ENCODE measurements around the gene RND2.

The RND2 gene

DNA sequence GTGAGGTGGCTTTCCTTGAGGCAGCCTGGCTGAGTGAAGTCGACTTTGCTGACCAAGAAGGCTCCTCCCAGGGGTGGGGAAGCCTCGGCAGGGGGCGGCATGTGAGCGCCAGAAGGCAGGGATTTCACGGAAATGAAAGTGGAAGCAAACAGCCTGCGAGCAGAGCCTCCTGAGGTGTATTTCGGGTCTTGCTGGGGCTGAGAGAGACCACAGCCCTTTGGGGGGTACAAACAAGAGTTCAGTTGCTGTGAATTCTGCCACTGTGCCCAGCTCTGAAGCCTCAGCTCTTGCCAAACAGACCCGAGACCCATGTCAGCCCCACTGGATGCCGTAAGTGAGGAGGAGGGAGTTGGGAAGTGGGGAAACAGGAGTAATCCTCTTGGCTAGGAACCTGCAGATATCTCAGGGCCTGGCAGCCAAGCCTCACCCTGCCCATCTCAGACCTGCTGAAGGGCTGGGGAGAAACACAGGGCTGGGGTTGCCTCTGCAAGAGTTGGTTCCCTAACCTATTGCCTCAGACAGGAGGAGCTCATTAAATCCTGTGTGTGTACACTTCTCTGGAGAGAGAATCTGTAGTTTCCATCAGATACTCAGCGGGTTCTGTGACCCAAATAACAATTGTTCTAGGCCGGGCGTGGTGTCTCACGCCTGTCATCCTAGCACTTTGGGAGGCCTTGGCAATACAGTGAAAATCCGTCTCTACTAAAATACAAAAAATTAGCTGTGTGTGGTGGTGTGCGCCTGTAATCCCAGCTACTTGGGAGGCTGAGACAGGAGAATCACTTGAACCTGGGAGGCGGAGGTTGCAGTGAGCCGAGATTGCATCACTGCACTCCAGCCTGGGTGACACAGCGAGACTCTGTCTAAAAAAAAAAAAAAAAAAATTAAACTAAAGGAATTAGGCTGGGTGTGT lies 18.1 kb upstream of the RND2 start, which contains the start of gene IFI35:
Gene IFI35, plus strand, starts transcription at position 146 of the 913 bp plus-strand sequence. Its CDS starts 164 bp downstream, at position 310.
- DNase-seq (ENCODE audit: low read depth in 2 of 2) = peak; percentile 65 to 70

DNA sequence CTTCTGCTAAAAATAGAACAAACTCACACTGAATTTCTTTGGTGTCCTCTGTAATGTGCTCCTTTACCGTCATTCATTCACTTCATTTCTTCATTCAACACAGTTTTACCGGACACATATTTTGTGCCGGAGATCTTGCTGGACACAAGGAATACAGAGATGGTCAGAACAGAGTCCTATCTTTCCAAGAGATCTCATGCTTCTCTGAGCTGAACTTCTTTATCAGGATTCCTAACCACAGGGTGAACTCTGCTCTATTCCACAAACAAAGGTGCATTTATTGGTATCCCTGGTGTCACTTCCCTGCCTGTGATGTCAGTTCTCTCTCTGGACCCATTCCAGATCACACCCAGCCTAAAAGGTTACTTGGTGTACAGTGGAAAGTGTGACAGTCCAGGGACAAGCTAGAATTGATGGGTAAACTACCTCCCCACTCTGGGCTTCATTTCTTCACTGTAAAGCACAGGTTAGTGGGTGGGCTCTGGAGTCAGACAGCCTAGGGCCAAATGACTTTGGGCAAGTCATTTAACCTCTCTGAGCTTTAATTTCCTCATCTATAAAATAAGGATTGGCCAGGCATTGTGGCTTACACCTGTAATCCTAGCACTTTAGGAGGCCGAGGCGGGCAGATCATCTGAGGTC lies 14.2 kb upstream of the RND2 start:
- no peak for DNase-seq (ENCODE audit: low read depth in 2 of 2)

- DNase-seq (ENCODE audit: low read depth in 2 of 2) = no peak
Observed at GRCh38 chr17:43011728-43012472, 13.1 kb upstream of the RND2 start.

DNA sequence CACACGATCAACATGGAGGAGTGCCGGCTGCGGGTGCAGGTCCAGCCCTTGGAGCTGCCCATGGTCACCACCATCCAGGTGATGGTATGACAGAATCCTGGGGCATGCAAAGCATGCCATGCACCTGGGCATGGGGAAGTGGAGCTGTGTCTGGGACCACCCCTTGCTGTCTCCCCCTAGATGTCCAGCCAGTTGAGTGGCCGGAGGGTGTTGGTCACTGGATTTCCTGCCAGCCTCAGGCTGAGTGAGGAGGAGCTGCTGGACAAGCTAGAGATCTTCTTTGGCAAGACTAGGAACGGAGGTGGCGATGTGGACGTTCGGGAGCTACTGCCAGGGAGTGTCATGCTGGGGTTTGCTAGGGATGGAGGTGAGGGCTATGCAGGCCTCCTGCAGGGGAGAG lies 11.7 kb upstream of the RND2 start:
- no peak for DNase-seq (ENCODE audit: low read depth in 2 of 2)

DNA sequence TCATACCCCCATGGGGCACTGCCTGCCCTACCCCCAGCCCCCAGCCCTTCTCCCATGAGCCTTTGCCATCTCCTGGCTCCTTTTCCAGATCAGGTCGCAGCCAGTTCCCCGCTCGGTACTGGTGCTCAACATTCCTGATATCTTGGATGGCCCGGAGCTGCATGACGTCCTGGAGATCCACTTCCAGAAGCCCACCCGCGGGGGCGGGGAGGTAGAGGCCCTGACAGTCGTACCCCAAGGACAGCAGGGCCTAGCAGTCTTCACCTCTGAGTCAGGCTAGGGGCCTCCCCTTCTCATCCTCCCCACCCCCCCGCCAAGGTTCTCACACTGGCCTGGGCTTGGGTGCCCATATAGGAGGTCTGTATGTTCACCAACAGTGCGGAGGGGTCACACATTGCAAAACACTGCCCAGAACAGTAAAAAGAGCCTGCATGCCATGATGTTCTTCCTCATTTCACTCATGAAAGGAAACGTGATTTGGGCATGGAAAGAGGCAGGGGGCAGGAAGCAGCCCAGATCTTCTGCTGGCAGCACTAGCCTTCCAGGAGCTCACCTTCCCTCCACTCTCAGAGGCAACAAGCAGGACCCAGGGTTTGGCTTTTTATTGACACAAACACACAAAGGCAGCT lies 10.9 kb upstream of the RND2 start:
- no peak for DNase-seq (ENCODE audit: low read depth in 2 of 2)

- no peak for DNase-seq (ENCODE audit: low read depth in 2 of 2)
Observed at GRCh38 chr17:43014649-43015542, 10.1 kb upstream of the RND2 start.

- no peak for DNase-seq (ENCODE audit: low read depth in 2 of 2)
Observed at GRCh38 chr17:43015579-43015978, 9.5 kb upstream of the RND2 start.

DNA sequence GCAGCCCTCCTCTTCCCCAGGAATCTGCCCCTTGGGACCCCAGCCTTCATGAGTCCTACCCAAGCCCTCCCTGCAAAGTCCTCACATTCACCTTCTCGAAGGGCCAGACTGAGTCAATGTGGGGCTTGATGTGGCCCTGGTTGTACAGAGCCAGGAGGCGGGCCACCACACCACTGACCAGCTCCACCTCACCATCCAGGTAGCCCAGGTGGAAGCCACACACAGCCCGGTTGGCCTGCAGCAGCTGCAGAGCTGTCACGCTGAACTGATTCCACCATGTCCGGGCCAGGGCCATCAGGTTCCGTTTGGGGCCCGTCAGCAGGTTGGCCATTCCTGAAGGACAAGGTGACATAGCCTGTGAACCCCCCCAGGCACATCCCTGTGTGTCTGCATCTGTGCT lies 8.8 kb upstream of the RND2 start:
- no peak for DNase-seq (ENCODE audit: low read depth in 2 of 2)

- no peak for DNase-seq (ENCODE audit: low read depth in 2 of 2)
Observed at GRCh38 chr17:43018008-43018853, 6.8 kb upstream of the RND2 start.

DNA sequence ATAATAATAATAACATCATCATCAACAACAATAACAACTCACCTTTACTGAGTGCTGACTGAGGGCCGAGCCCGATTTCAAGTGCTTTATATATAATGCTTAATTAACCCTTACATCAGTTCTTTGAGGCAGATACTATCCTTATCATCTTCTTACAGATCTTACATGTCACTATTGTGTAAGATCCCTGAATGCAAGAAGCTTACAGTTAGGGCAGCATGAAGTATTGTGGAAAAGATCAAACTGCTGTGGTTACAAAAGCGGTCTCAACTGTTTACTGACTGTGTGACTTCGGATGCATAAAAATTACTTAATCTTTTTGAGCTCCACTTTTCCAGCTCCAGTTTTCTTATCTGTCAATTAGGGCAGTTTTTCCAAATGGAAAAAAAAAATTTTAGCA lies 6.1 kb upstream of the RND2 start:
- DNase-seq (ENCODE audit: low read depth in 2 of 2) = no peak

DNA sequence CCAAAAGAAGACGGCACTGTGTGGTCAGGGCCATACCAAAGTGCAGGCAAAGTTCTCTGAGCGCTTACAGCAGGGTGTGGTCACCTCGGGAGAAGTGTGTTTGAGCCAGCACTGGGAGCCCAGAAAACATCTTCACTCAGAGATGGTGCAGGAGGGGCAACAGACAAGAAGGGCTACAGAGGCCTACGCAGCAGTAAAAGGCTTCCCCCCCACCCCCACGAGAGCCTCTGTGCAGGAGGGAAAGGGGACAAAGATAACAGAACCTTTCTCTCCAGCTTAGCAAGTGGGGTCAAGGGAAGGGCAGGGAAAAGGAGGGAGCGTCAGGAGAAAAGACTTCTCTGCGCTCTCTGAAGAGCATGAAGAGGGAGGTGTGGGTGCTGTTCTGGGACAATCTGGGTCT lies 5.6 kb upstream of the RND2 start:
- DNase-seq (ENCODE audit: low read depth in 2 of 2) = no peak

GRCh38 chr17:43020030-43020621 lies 4.9 kb upstream of the RND2 start:
- no peak for DNase-seq (ENCODE audit: low read depth in 2 of 2)

DNA sequence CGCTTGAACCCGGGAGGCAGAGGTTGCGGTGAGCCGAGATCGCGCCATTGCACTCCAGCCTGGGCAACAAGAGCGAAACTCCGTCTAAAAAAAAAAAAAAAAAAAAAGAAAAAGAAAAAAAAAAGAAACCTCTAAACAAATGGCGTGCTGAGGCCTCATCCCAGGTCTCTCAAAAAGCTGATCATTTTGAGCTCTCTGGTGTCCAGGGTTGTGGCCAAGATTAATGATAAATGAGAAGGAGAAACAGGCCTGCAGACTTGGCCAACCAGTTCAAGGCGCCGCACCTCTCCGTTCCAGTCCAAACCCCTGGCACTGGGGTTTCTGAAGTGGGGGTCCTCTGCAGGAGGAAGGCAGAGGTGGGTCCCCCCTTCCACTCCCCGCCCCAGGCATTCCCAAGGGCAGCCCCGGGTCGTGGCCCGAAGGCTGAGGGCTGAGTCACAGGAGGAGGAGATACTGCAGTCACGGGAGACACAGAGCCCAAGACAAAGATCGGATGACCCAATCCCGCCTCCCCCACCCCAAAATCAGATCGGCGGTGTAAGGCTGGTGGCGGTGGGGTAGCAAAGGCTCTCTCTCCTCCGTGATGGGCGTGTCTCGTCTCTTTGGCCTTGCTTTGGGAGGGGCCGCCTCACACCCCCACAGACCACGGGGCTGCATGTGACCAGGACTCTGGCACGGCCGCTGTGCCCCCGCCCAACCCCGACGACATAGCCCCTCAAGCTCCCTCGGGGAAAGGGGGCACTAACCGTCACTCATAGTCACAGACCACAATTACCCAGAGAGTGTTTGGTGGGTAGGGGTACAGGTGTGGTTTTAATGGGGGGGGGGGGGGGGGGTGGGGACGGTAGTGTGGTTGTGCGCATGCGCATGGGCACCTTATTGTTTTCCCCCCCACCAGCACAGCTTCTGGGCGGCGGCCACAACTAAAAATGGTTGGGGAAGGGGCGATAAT lies 4.0 kb upstream of the RND2 start:
- DNase-seq (ENCODE audit: low read depth in 2 of 2) = no peak

- DNase-seq (ENCODE audit: low read depth in 2 of 2) = peak in 1 of 2 donors; percentile 43
Observed at GRCh38 chr17:43021741-43022512, 3.1 kb upstream of the RND2 start, which contains the start of gene VAT1. TSS of gene VAT1 (minus strand) at chr17:43022385. CDS start at chr17:43022322, 63 bp downstream.

DNA sequence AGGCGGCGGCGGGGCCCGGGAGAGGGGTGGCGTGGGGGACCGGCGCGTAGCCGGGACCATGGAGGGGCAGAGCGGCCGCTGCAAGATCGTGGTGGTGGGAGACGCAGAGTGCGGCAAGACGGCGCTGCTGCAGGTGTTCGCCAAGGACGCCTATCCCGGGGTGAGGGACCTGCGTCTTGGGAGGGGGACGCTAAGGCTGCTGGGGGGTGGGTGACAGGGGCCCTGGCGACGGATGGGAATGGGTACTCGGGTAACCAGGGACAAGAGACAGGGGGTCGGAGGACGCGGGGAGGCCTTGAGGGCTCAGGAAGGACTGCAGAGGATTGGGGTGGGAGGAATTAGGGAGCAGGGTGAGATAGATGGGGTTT lies 243 bp downstream of the RND2 start:
- DNase-seq (ENCODE audit: low read depth in 2 of 2) = no peak

GRCh38 chr17:43025766-43026537 lies 921 bp downstream of the RND2 start:
- DNase-seq (ENCODE audit: low read depth in 2 of 2) = no peak

DNA sequence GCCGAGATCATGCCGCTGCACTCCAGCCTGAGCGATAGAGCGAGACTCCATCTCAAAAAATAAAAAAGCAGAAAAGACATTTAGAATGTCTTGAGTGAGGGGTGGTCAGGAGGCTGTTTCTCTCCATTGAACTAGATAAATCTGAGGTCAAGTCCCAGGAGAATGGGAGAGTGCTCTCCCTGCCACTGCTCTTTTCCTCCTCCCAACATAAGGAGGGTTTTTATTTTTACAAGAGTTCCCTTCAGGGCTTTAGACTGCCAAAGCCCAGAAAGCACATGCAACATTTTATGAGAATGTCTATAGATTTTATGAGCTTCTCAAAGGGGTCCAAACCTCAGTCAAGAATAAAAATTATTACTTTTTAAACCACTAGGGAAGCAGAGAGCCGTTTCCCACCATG lies 1.6 kb downstream of the RND2 start:
- no peak for DNase-seq (ENCODE audit: low read depth in 2 of 2)

Measured in stimulated activated CD4-positive, alpha-beta T cell treated with anti-CD3 and anti-CD28 coated beads, Interleukin-1b, Interleukin-23, amount 100 ng/mL, for 1 hour (primary cell).